Progenitor cell of endocrine pancreas (in vitro differentiated cells): ENCODE data around the gene RNF151. TPM values are rescaled to one million over a fixed set of nuclear protein-coding genes. Genes with fewer than 3 reads are reported as not detected.
A peak's percentile ranks its signal among the peaks of the same experiment; 100 is the strongest.

ENCODE experiments used
- DNase-seq: peaks from one replicate; pipeline ENCODE4 v3.0.0; 2021; ENCODE audit warnings: low spot score; ENCODE audit not compliant: unreplicated experiment
- H3K27ac Mint-ChIP-seq: 2 replicates; pipeline ENCODE4 v1.8.0; 2021; ENCODE audit warnings: mild to moderate bottlenecking, moderate library complexity, mixed read lengths
- H3K27me3 Mint-ChIP-seq: 2 replicates; pipeline ENCODE4 v1.8.0; 2021; ENCODE audit warnings: mixed read lengths
- H3K36me3 Mint-ChIP-seq: 2 replicates; pipeline ENCODE4 v1.8.0; 2022; ENCODE audit warnings: mixed read lengths; ENCODE audit not compliant: insufficient read depth
- H3K4me1 Mint-ChIP-seq: 2 replicates; pipeline ENCODE4 v1.8.0; 2021; ENCODE audit warnings: low read depth, mixed read lengths
- H3K4me3 Mint-ChIP-seq: 2 replicates; pipeline ENCODE4 v1.8.0; 2021; ENCODE audit warnings: low read depth, mild to moderate bottlenecking, moderate library complexity, mixed read lengths
- H3K9me3 Mint-ChIP-seq: 2 replicates; pipeline ENCODE4 v1.8.0; 2021; ENCODE audit warnings: low read depth, mixed read lengths
- CTCF ChIP-seq: fragments of 200-600 bp; sonication (generic); IDR thresholded peaks from one replicate; pipeline ENCODE4 v1.5.0; 2021; ENCODE audit warnings: antibody characterized with exemption, mild to moderate bottlenecking; ENCODE audit not compliant: unreplicated experiment
- total RNA-seq: library from RNA; stranded (reverse); gene quantifications from 2 replicates; pipeline ENCODE4 v1.2.1, GENCODE V29; 2021

The RNF151 gene
- total RNA-seq, 1 donor from 2014 or later: not detected

- no peaks in the 10 kb centered on the region for H3K9me3 Mint-ChIP-seq
- no peak overlapping the region for H3K4me3 Mint-ChIP-seq
- H3K4me1 Mint-ChIP-seq: peaks cover 1% of the 10 kb centered on the region
- H3K27me3 Mint-ChIP-seq: peaks cover 48% of the 10 kb centered on the region
- DNase-seq: no peak
- TF ChIP-seq CTCF: no peak
- H3K27ac Mint-ChIP-seq: no peak overlapping the region
- H3K36me3 Mint-ChIP-seq: no peaks in the 10 kb centered on the region
These were observed 42.6 kb upstream of the RNF151 start for GRCh38 chr16:1924095-1924494.

DNA sequence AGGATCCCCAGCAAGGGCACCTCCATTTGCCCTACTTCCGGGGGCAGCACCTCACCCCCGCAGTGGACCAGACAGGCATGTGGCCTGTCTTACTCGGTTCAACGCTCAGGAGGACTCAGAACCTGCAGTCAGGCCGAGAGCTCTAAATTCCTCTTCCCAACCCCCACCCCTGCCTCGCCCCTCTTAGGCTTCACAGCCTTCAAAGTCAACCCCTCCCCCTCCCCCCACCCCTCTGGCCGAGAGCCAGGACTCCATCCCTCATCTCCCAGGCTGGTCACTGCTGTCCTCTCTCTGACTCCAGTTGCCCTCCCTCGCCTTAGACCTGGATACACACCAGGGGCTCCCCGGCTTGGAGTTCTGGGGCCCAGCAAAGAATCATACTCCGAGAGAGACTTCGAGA lies 40.4 kb upstream of the RNF151 start:
- DNase-seq: no peak
- H3K27ac Mint-ChIP-seq: no peak overlapping the region
- H3K36me3 Mint-ChIP-seq: no peaks in the 10 kb centered on the region
- peaks cover 2% of the 10 kb centered on the region for H3K4me1 Mint-ChIP-seq
- H3K4me3 Mint-ChIP-seq: no peak overlapping the region
- no peaks in the 10 kb centered on the region for H3K9me3 Mint-ChIP-seq
- TF ChIP-seq CTCF: no peak
- H3K27me3 Mint-ChIP-seq: peaks cover 40% of the 10 kb centered on the region

- no peaks in the 10 kb centered on the region for H3K9me3 Mint-ChIP-seq
- H3K36me3 Mint-ChIP-seq: peaks cover 1% of the 10 kb centered on the region
- no peak for DNase-seq
- peak overlapping the region; percentile 68 for H3K4me3 Mint-ChIP-seq
- no peak overlapping the region for H3K27ac Mint-ChIP-seq
- no peak for TF ChIP-seq CTCF
- H3K4me1 Mint-ChIP-seq: peaks cover 2% of the 10 kb centered on the region
- peaks cover 26% of the 10 kb centered on the region for H3K27me3 Mint-ChIP-seq
These were observed 37.6 kb upstream of the RNF151 start for GRCh38 chr16:1929105-1929504.

GRCh38 chr16:1929578-1930337 lies 36.9 kb upstream of the RNF151 start:
- Mint-ChIP-seq H3K27me3 (peaks cover 20% of the 10 kb centered on the region), H3K9me3 (no peaks in the 10 kb centered on the region), H3K27ac (no peak overlapping the region), H3K36me3 (peaks cover 1% of the 10 kb centered on the region), H3K4me3 (peak overlapping the region; percentile 55), H3K4me1 (peaks cover 2% of the 10 kb centered on the region)
- peak; percentile 93 for TF ChIP-seq CTCF
- peak; percentile 96 for DNase-seq

GRCh38 chr16:1930338-1930720 lies 36.3 kb upstream of the RNF151 start:
- no peaks in the 10 kb centered on the region for H3K9me3 Mint-ChIP-seq
- H3K4me3 Mint-ChIP-seq: no peak overlapping the region
- H3K27ac Mint-ChIP-seq: no peak overlapping the region
- peaks cover 2% of the 10 kb centered on the region for H3K4me1 Mint-ChIP-seq
- DNase-seq: no peak
- H3K27me3 Mint-ChIP-seq: peaks cover 18% of the 10 kb centered on the region
- TF ChIP-seq CTCF: no peak
- H3K36me3 Mint-ChIP-seq: peaks cover 1% of the 10 kb centered on the region
